CD4-positive, alpha-beta memory T cell (primary cell): Measurements from ENCODE around the gene MLXIP. TPM values are rescaled to one million over a fixed set of nuclear protein-coding genes. Genes with fewer than 3 reads are reported as not detected.
"Not testable (repeated sequence)": the region's sequence is repeated elsewhere in the genome, so short reads cannot be mapped to it uniquely, and the experiment has no call there.

ENCODE experiments used
- CTCF ChIA-PET: fragments of 350-600 bp; sonication (Branson Sonifier 250); formaldehyde crosslinking; loops from one replicate; lab custom pipeline; 2021; ENCODE audit warnings: inconsistent platforms; ENCODE audit not compliant: partially characterized antibody; lab: Charles Lee
- POLR2A ChIA-PET: fragments of 350-600 bp; sonication (Branson Sonifier 250); formaldehyde crosslinking; loops from one replicate; lab custom pipeline; 2021; ENCODE audit not compliant: partially characterized antibody; lab: Charles Lee
- DNase-seq, 5 donors: peaks; one replicate each; pipeline versions ENCODE4 v3.0.0 to v3.0.0-alpha.2; 2020 to 2022; ENCODE audit warnings: mixed read lengths in 1 of 5
- H3K27ac ChIP-seq: one replicate; pipeline ENCODE4 v1.7.0; 2013; ENCODE audit warnings: low read depth, low read length
- H3K27me3 ChIP-seq: 2 replicates; pipeline ENCODE4 v1.7.0; 2013; ENCODE audit warnings: mild to moderate bottlenecking, low read length, moderate library complexity; ENCODE audit not compliant: insufficient read depth
- H3K36me3 ChIP-seq: 2 replicates; pipeline ENCODE4 v1.7.0; 2013; ENCODE audit warnings: mild to moderate bottlenecking, low read length, moderate library complexity; ENCODE audit not compliant: insufficient read depth
- H3K4me1 ChIP-seq: 2 replicates; pipeline ENCODE4 v1.7.0; 2013; ENCODE audit warnings: mild to moderate bottlenecking, low read length, moderate library complexity; ENCODE audit not compliant: insufficient read depth
- H3K4me3 ChIP-seq, 2 donors: one replicate each; pipeline ENCODE4 v1.7.0; 2013; ENCODE audit warnings: low read length in 2 of 2, mild to moderate bottlenecking in 1 of 2
- H3K9me3 ChIP-seq, 2 donors: one replicate each; pipeline ENCODE4 v1.7.0; 2013; ENCODE audit warnings: low read length in 2 of 2, control low read depth in 1 of 2; ENCODE audit not compliant: control insufficient read depth in 1 of 2
- H3K27ac Mint-ChIP-seq, 7 donors: one replicate each; pipeline ENCODE4 v1.8.0; 2020 to 2021; ENCODE audit warnings: mixed read lengths in 7 of 7, mild to moderate bottlenecking in 6 of 7, inconsistent platforms in 3 of 7, moderate library complexity in 3 of 7
- H3K27me3 Mint-ChIP-seq, 2 donors: one replicate each; pipeline ENCODE4 v1.8.0; 2020 to 2021; ENCODE audit warnings: mixed read lengths in 2 of 2
- H3K36me3 Mint-ChIP-seq, 2 donors: one replicate each; pipeline ENCODE4 v1.8.0; 2020 to 2021; ENCODE audit warnings: mixed read lengths in 2 of 2, inconsistent platforms in 1 of 2, mild to moderate bottlenecking in 1 of 2
- H3K4me1 Mint-ChIP-seq, 4 donors: one replicate each; pipeline ENCODE4 v1.8.0; 2020 to 2021; ENCODE audit warnings: mixed read lengths in 4 of 4, mild to moderate bottlenecking in 1 of 4
- H3K4me3 Mint-ChIP-seq, 8 donors: one replicate each; pipeline ENCODE4 v1.8.0; 2020 to 2021; ENCODE audit warnings: mixed read lengths in 8 of 8, mild to moderate bottlenecking in 7 of 8, moderate library complexity in 6 of 8, inconsistent platforms in 3 of 8
- H3K9me3 Mint-ChIP-seq, 8 donors: one replicate each; pipeline ENCODE4 v1.8.0; 2020 to 2021; ENCODE audit warnings: mixed read lengths in 8 of 8, mild to moderate bottlenecking in 5 of 8, inconsistent platforms in 3 of 8, moderate library complexity in 1 of 8
- intact Hi-C: fragments of 100-400 bp; cut with micrococcal nuclease; formaldehyde crosslinking; loops from one replicate; pipeline ENCODE4 v1.15.1; 2023
- polyA plus RNA-seq, 2 donors: library from polyadenylated mRNA; unstranded; fragments of 300-500 nt; fragmentation: Illumina TruSeq; gene quantifications; one replicate each; pipeline ENCODE4 v1.2.3, GENCODE V29; 2021
- total RNA-seq, 2 experiments: library from RNA; stranded (reverse); gene quantifications; one replicate each; pipeline ENCODE4 v1.2.3, GENCODE V29; 2021

Gene MLXIP
- total and polyA plus RNA-seq, 4 experiments from 2014 or later, result 2.7 to 88.1 (median 51.7) TPM

GRCh38 chr12:122032580-122032979 is 46.0 kb upstream of the MLXIP start:
- Mint-ChIP-seq H3K4me3 (no peak overlapping the region), H3K27me3 (peaks cover 0 to 4% of the 10 kb centered on the region in 2 donors), H3K4me1 (peaks cover 1 to 8% (median 3%) of the 10 kb centered on the region in 4 donors), H3K27ac (no peak overlapping the region), H3K9me3 (no peaks in the 10 kb centered on the region), H3K36me3 (peaks cover 0 to 3% of the 10 kb centered on the region in 2 donors)
- H3K9me3 ChIP-seq, result no peaks in the 10 kb centered on the region
- no peak overlapping the region for H3K4me3 ChIP-seq
- ChIA-PET CTCF (interaction anchor here (1.1 to 2.8 kb wide), 4 partner anchors 9 to 115 kb away, joined by 3 to 12 read pairs (median 4); partner anchors contain the start of gene CFAP251), POLR2A (no interaction called here)
- no peaks in the 10 kb centered on the region for H3K36me3 ChIP-seq
- intact Hi-C loops, result no loop called here
- no peaks in the 10 kb centered on the region for H3K4me1 ChIP-seq
- no peak for DNase-seq
- no peaks in the 10 kb centered on the region for H3K27me3 ChIP-seq
- no peak overlapping the region for H3K27ac ChIP-seq

- Mint-ChIP-seq H3K36me3 (peaks cover 0 to 3% of the 10 kb centered on the region in 2 donors), H3K27me3 (no peaks in the 10 kb centered on the region), H3K4me1 (peaks cover 0 to 3% (median 0%) of the 10 kb centered on the region in 4 donors), H3K4me3 (no peak overlapping the region), H3K27ac (no peak overlapping the region), H3K9me3 (no peaks in the 10 kb centered on the region)
- ChIA-PET CTCF (no interaction called here), POLR2A (no interaction called here)
- Histone ChIP-seq H3K4me1 (no peaks in the 10 kb centered on the region), H3K4me3 (no peak overlapping the region), H3K27me3 (no peaks in the 10 kb centered on the region), H3K27ac (no peak overlapping the region), H3K9me3 (no peaks in the 10 kb centered on the region), H3K36me3 (no peaks in the 10 kb centered on the region)
- intact Hi-C loops, result no loop called here
- no peak for DNase-seq
Measured at GRCh38 chr12:122035292-122035691, 43.3 kb upstream of the MLXIP start.

- Mint-ChIP-seq H3K9me3 (no peaks in the 10 kb centered on the region), H3K27ac (no peak overlapping the region), H3K36me3 (peaks cover 0 to 3% of the 10 kb centered on the region in 2 donors), H3K4me1 (peaks cover 0 to 3% (median 0%) of the 10 kb centered on the region in 4 donors), H3K4me3 (no peak overlapping the region), H3K27me3 (no peaks in the 10 kb centered on the region)
- Histone ChIP-seq H3K4me3 (no peak overlapping the region), H3K4me1 (no peaks in the 10 kb centered on the region), H3K9me3 (no peaks in the 10 kb centered on the region), H3K36me3 (no peaks in the 10 kb centered on the region), H3K27ac (no peak overlapping the region), H3K27me3 (no peaks in the 10 kb centered on the region)
- no peak for DNase-seq
- CTCF ChIA-PET, result interaction anchor here (1.0 kb wide), 1 partner anchor 12 kb away, joined by 3 read pairs; no protein-coding TSS in a partner anchor
- intact Hi-C loops, result no loop called here
- POLR2A ChIA-PET, result no interaction called here
Measured at GRCh38 chr12:122036153-122036552, 42.4 kb upstream of the MLXIP start.

GRCh38 chr12:122040579-122041386 is 37.8 kb upstream of the MLXIP start:
- Mint-ChIP-seq H3K4me3 (no peak overlapping the region), H3K9me3 (peaks cover 0 to 2% (median 0%) of the 10 kb centered on the region in 8 donors), H3K4me1 (no peaks in the 10 kb centered on the region), H3K27ac (peak overlapping the region in 1 of 7 donors; percentile 13), H3K36me3 (peaks cover 0 to 2% of the 10 kb centered on the region in 2 donors), H3K27me3 (no peaks in the 10 kb centered on the region)
- Histone ChIP-seq H3K27ac (no peak overlapping the region), H3K4me3 (no peak overlapping the region), H3K4me1 (no peaks in the 10 kb centered on the region), H3K36me3 (no peaks in the 10 kb centered on the region), H3K9me3 (no peaks in the 10 kb centered on the region), H3K27me3 (no peaks in the 10 kb centered on the region)
- no peak for DNase-seq
- POLR2A ChIA-PET, result no interaction called here
- intact Hi-C loops, result no loop called here
- CTCF ChIA-PET, result interaction anchor here (2.2 kb wide), 1 partner anchor 9 kb away, joined by 5 read pairs; no protein-coding TSS in a partner anchor

GRCh38 chr12:122041458-122041857 is 37.1 kb upstream of the MLXIP start:
- H3K36me3 Mint-ChIP-seq, POLR2A ChIA-PET, H3K36me3 ChIP-seq, H3K4me3 ChIP-seq, H3K27me3 ChIP-seq, H3K27ac ChIP-seq, H3K9me3 ChIP-seq, H3K9me3 Mint-ChIP-seq, H3K4me1 Mint-ChIP-seq, H3K27me3 Mint-ChIP-seq, DNase-seq, H3K4me3 Mint-ChIP-seq, H3K4me1 ChIP-seq, intact Hi-C loops: not testable (repeated sequence)
- CTCF ChIA-PET, result interaction anchor here (2.2 kb wide), 1 partner anchor 10 kb away, joined by 5 read pairs; no protein-coding TSS in a partner anchor
- H3K27ac Mint-ChIP-seq, result peak overlapping the region in 1 of 7 donors; percentile 13

GRCh38 chr12:122042910-122043309 is 35.6 kb upstream of the MLXIP start:
- Histone ChIP-seq H3K4me1 (no peaks in the 10 kb centered on the region), H3K27ac (no peak overlapping the region), H3K27me3 (no peaks in the 10 kb centered on the region), H3K9me3 (no peaks in the 10 kb centered on the region), H3K36me3 (no peaks in the 10 kb centered on the region), H3K4me3 (no peak overlapping the region)
- DNase-seq, result no peak
- ChIA-PET POLR2A (no interaction called here), CTCF (interaction anchor here (1.1 to 2.2 kb wide), 3 partner anchors 11 to 81 kb away, joined by 3 to 5 read pairs (median 5); no protein-coding TSS in a partner anchor)
- Mint-ChIP-seq H3K4me3 (peak overlapping the region in 1 of 8 donors; percentile 6), H3K27me3 (no peaks in the 10 kb centered on the region), H3K9me3 (peaks cover 0 to 2% (median 0%) of the 10 kb centered on the region in 8 donors), H3K4me1 (no peaks in the 10 kb centered on the region), H3K27ac (no peak overlapping the region), H3K36me3 (peaks cover 0 to 4% of the 10 kb centered on the region in 2 donors)
- intact Hi-C loops, result no loop called here

- Histone ChIP-seq H3K36me3 (no peaks in the 10 kb centered on the region), H3K9me3 (no peaks in the 10 kb centered on the region), H3K4me3 (no peak overlapping the region), H3K27me3 (no peaks in the 10 kb centered on the region), H3K27ac (no peak overlapping the region), H3K4me1 (no peaks in the 10 kb centered on the region)
- ChIA-PET POLR2A (interaction anchor here (0.6 kb wide), 1 partner anchor 201 kb away, joined by 4 read pairs; no protein-coding TSS in a partner anchor), CTCF (interaction anchor here (1.1 to 1.5 kb wide), 3 partner anchors 10 to 80 kb away, joined by 3 to 5 read pairs (median 5); no protein-coding TSS in a partner anchor)
- Mint-ChIP-seq H3K36me3 (peaks cover 0 to 4% of the 10 kb centered on the region in 2 donors), H3K27me3 (no peaks in the 10 kb centered on the region), H3K27ac (no peak overlapping the region), H3K4me1 (no peaks in the 10 kb centered on the region), H3K4me3 (no peak overlapping the region), H3K9me3 (peaks cover 0 to 2% (median 0%) of the 10 kb centered on the region in 8 donors)
- intact Hi-C loops, result no loop called here
- no peak for DNase-seq
Measured at GRCh38 chr12:122043476-122043875, 35.1 kb upstream of the MLXIP start.
